IMR-90 (cell line): Measurements from ENCODE around the gene KCNK4. TPM values are rescaled to one million over a fixed set of nuclear protein-coding genes. Genes with fewer than 3 reads are reported as not detected.

Experiments used
- ATAC-seq: fragments of 200-7000 bp; cut with Tn5 transposase; 2 replicates; pipeline ENCODE4 v1.9.1; 2020; ENCODE audit warnings: low read depth, mild to moderate bottlenecking, moderate library complexity
- BruUV-seq: library from RNA; stranded (reverse); fragments of 400-500 nt; replicated peaks from 2 replicates; lab custom pipeline; 2021; lab: Mats Ljungman, UMichigan
- CTCF ChIA-PET: fragments of 300-600 bp; formaldehyde crosslinking; extraction: SDS; loops from one replicate; lab custom pipeline; 2021; ENCODE audit warnings: antibody characterized with exemption; lab: Yijun Ruan, JAX
- POLR2A ChIA-PET: fragments of 300-600 bp; sonication (Branson Sonifier 250); formaldehyde crosslinking; loops from one replicate; lab custom pipeline; 2022; ENCODE audit warnings: antibody characterized with exemption; ENCODE audit not compliant: unreplicated experiment; lab: Charles Lee
- DNase-seq: peaks from one replicate; pipeline ENCODE4 v3.0.0; 2013
- H2AFZ ChIP-seq: replicated peaks from 2 replicates; pipeline ENCODE3; 2013; ENCODE audit warnings: low read length, mild to moderate bottlenecking; ENCODE audit not compliant: poor library complexity
- H2AK5ac ChIP-seq: 2 replicates; pipeline ENCODE4 v1.6.1; 2013; ENCODE audit warnings: low read depth, low read length, inconsistent platforms
- H2AK9ac ChIP-seq: replicated peaks from 2 replicates; pipeline ENCODE3; 2013; ENCODE audit warnings: mild to moderate bottlenecking, low read depth, low read length, moderate library complexity; ENCODE audit not compliant: poor library complexity
- H2BK120ac ChIP-seq: 2 replicates; pipeline ENCODE4 v1.6.1; 2013; ENCODE audit warnings: low read depth, low read length, inconsistent platforms
- H2BK15ac ChIP-seq: 3 replicates; pipeline ENCODE4 v1.6.1; 2013; ENCODE audit warnings: low read depth, low read length, inconsistent platforms
- H2BK20ac ChIP-seq: 2 replicates; pipeline ENCODE4 v1.6.1; 2013; ENCODE audit warnings: low read depth, mild to moderate bottlenecking, inconsistent platforms, low read length, moderate library complexity
- H2BK5ac ChIP-seq: 2 replicates; pipeline ENCODE4 v1.6.1; 2013; ENCODE audit warnings: mild to moderate bottlenecking, low read depth, low read length, inconsistent platforms; ENCODE audit not compliant: poor library complexity, severe bottlenecking
- H3K14ac ChIP-seq: replicated peaks from 2 replicates; pipeline ENCODE4 v1.6.1; 2013; ENCODE audit warnings: low read depth, low read length, inconsistent platforms
- H3K18ac ChIP-seq: 2 replicates; pipeline ENCODE4 v1.6.1; 2013; ENCODE audit warnings: low read depth, low read length, control low read depth
- H3K23ac ChIP-seq: 2 replicates; pipeline ENCODE4 v1.6.1; 2013; ENCODE audit warnings: low read depth, low read length, inconsistent platforms
- H3K27ac ChIP-seq: 2 replicates; pipeline ENCODE4 v1.5.1; 2013; ENCODE audit warnings: mild to moderate bottlenecking, control low read depth, low read length; ENCODE audit not compliant: insufficient read depth
- H3K27me3 ChIP-seq: 2 replicates; pipeline ENCODE4 v1.6.1; 2013; ENCODE audit warnings: low read length; ENCODE audit not compliant: control insufficient read depth, insufficient read depth
- H3K36me3 ChIP-seq: 2 replicates; pipeline ENCODE4 v1.6.1; 2013; ENCODE audit warnings: low read length, mixed read lengths; ENCODE audit not compliant: control insufficient read depth, insufficient read depth
- H3K4ac ChIP-seq: 2 replicates; pipeline ENCODE4 v1.6.1; 2013; ENCODE audit warnings: low read depth, low read length, inconsistent platforms
- H3K4me1 ChIP-seq: 2 replicates; pipeline ENCODE4 v1.6.1; 2013; ENCODE audit warnings: low read length, mixed read lengths; ENCODE audit not compliant: control insufficient read depth, insufficient read depth
- H3K4me2 ChIP-seq: 2 replicates; pipeline ENCODE4 v1.6.1; 2013; ENCODE audit warnings: low read depth, mild to moderate bottlenecking, control low read depth, low read length, moderate library complexity
- H3K4me3 ChIP-seq: 2 replicates; pipeline ENCODE4 v1.5.1; 2013; ENCODE audit warnings: low read depth, mild to moderate bottlenecking, control low read depth, low read length, moderate library complexity; ENCODE audit not compliant: insufficient read depth
- H3K56ac ChIP-seq: 2 replicates; pipeline ENCODE4 v1.6.1; 2013; ENCODE audit warnings: low read length, inconsistent platforms; ENCODE audit not compliant: insufficient read depth; ENCODE audit errors: extremely low read depth
- H3K79me1 ChIP-seq, 2 experiments: 2 replicates each; pipeline ENCODE4 v1.6.1; 2013; ENCODE audit warnings: low read length in 2 of 2, inconsistent platforms in 1 of 2, low read depth in 1 of 2
- H3K9ac ChIP-seq: 2 replicates; pipeline ENCODE4 v1.6.1; 2013; ENCODE audit warnings: low read depth, low read length, control low read depth
- H3K9me1 ChIP-seq: 2 replicates; pipeline ENCODE4 v1.6.1; 2013; ENCODE audit warnings: low read length, inconsistent platforms; ENCODE audit not compliant: insufficient read depth
- H3K9me3 ChIP-seq: 2 replicates; pipeline ENCODE4 v1.6.1; 2013; ENCODE audit warnings: low read length; ENCODE audit not compliant: control insufficient read depth, insufficient read depth
- H4K20me1 ChIP-seq: 2 replicates; pipeline ENCODE4 v1.6.1; 2013; ENCODE audit warnings: low read length, inconsistent platforms; ENCODE audit not compliant: insufficient read depth
- H4K5ac ChIP-seq: 2 replicates; pipeline ENCODE4 v1.6.1; 2013; ENCODE audit warnings: mild to moderate bottlenecking, low read depth, low read length, control low read depth
- H4K8ac ChIP-seq, 2 experiments: 2 replicates each; pipeline ENCODE4 v1.6.1; 2013; ENCODE audit warnings: low read depth in 2 of 2, low read length in 2 of 2, control low read depth in 1 of 2, inconsistent platforms in 1 of 2
- H4K91ac ChIP-seq: 2 replicates; pipeline ENCODE4 v1.6.1; 2013; ENCODE audit warnings: low read depth, low read length, inconsistent platforms; ENCODE audit not compliant: insufficient read depth
- BHLHE40 ChIP-seq: fragments of 150-350 bp; IDR thresholded peaks from 2 replicates; pipeline ENCODE4 v1.6.1; 2016; ENCODE audit warnings: mild to moderate bottlenecking, low read depth, low read length
- CEBPB ChIP-seq: IDR thresholded peaks from 2 replicates; pipeline ENCODE4 v1.6.1; 2012; ENCODE audit warnings: low read depth, low read length, improper control_type of control experiment
- CTCF ChIP-seq: conservative IDR thresholded peaks from 2 replicates; pipeline ENCODE4 v1.5.1; 2012; ENCODE audit warnings: mild to moderate bottlenecking, low read depth, low read length, improper control_type of control experiment
- ELK1 ChIP-seq: fragments of 150-350 bp; IDR thresholded peaks from 2 replicates; pipeline ENCODE4 v1.6.1; 2016; ENCODE audit warnings: low read depth, mild to moderate bottlenecking, low read length, moderate library complexity, borderline replicate concordance
- FOS ChIP-seq: fragments of 150-350 bp; IDR thresholded peaks from 2 replicates; pipeline ENCODE4 v1.6.1; 2016; ENCODE audit warnings: low read depth, low read length
- MAFK ChIP-seq: IDR thresholded peaks from 2 replicates; pipeline ENCODE4 v1.6.1; 2012; ENCODE audit warnings: low read depth, low read length, improper control_type of control experiment
- MAZ ChIP-seq: IDR thresholded peaks from 2 replicates; pipeline ENCODE4 v1.6.1; 2012; ENCODE audit warnings: low read depth, mild to moderate bottlenecking, low read length, improper control_type of control experiment, moderate library complexity, borderline replicate concordance
- MXI1 ChIP-seq: IDR thresholded peaks from 2 replicates; pipeline ENCODE4 v1.6.1; 2012; ENCODE audit warnings: low read depth, mild to moderate bottlenecking, low read length, moderate library complexity, borderline replicate concordance
- POLR2A ChIP-seq: IDR thresholded peaks from 2 replicates; pipeline ENCODE4 v1.6.1; 2012; ENCODE audit warnings: mild to moderate bottlenecking, low read depth, low read length
- RAD21 ChIP-seq: IDR thresholded peaks from 2 replicates; pipeline ENCODE4 v1.6.1; 2012; ENCODE audit warnings: low read length, improper control_type of control experiment
- RCOR1 ChIP-seq: IDR thresholded peaks from 2 replicates; pipeline ENCODE4 v1.6.1; 2012; ENCODE audit warnings: mild to moderate bottlenecking, low read length, improper control_type of control experiment; ENCODE audit not compliant: insufficient replicate concordance
- RFX5 ChIP-seq: IDR thresholded peaks from 2 replicates; pipeline ENCODE4 v1.8.0; 2012; ENCODE audit warnings: low read depth, mild to moderate bottlenecking, low read length, moderate library complexity
- SMC3 ChIP-seq: fragments of 150-350 bp; IDR thresholded peaks from 2 replicates; pipeline ENCODE4 v1.6.1; 2016; ENCODE audit warnings: low read depth, mild to moderate bottlenecking, antibody characterized with exemption, low read length, moderate library complexity
- USF2 ChIP-seq: fragments of 150-350 bp; IDR thresholded peaks from 2 replicates; pipeline ENCODE4 v1.6.1; 2017; ENCODE audit warnings: mild to moderate bottlenecking, antibody characterized with exemption, low read length, low read depth
- WGBS, 2 experiments: methylation state at CpG; one replicate each; pipeline versions ENCODE4 v1.1.5 to v1.1.7; 2013; ENCODE audit warnings: missing lambda C conversion rate in 2 of 2; ENCODE audit not compliant: insufficient read length in 1 of 2; ENCODE audit errors: extremely low coverage in 2 of 2; 5-methylcytosine and 5-hydroxymethylcytosine counted together
- dilution Hi-C: fragments of 300-500 bp; cut with HindIII; formaldehyde crosslinking; loops from one replicate; pipeline ENCODE4 v1.14.3; 2018; ENCODE audit warnings: low sequenced_read_pairs; ENCODE audit not compliant: unreplicated experiment
- in situ Hi-C: fragments of 300-500 bp; cut with MboI; formaldehyde crosslinking; loops from 3 replicates; pipeline ENCODE4 v1.14.3; 2019; ENCODE audit warnings: low sequenced_read_pairs, inconsistent platforms, mixed read lengths
- intact Hi-C: fragments of 100-400 bp; cut with micrococcal nuclease; formaldehyde crosslinking; loops from 2 replicates; pipeline ENCODE4 v1.10.0; 2022
- polyA plus RNA-seq, 3 experiments: library from polyadenylated mRNA; depleted of rRNA; stranded (reverse); fragments of >200 nt; gene quantifications; 2 replicates each; pipeline ENCODE4 v1.2.3, GENCODE V29; 2012; ENCODE audit warnings: low replicate concordance in 1 of 3
- total RNA-seq: library from RNA; depleted of rRNA; stranded (reverse); fragments of >200 nt; gene quantifications from 2 replicates; pipeline ENCODE4 v1.2.3, GENCODE V29; 2012

KCNK4 gene
- total and polyA plus RNA-seq, 2 of the 4 experiments (the other 2 are of a cell fraction), result not detected

GRCh38 chr11:64287676-64288352 lies 3.3 kb upstream of the KCNK4 start:
- H3K36me3 ChIP-seq, result no peaks in the 10 kb centered on the region; the same call in 1 of the 2 replicates
- no peak overlapping the region for H2BK120ac ChIP-seq
- in situ Hi-C loops (no loop called here), dilution Hi-C loops (no loop called here), intact Hi-C loops (no loop called here)
- TF ChIP-seq POLR2A, result no peak
- no peak for TF ChIP-seq RAD21
- no peak for TF ChIP-seq CTCF
- TF ChIP-seq BHLHE40, result no peak
- TF ChIP-seq MAZ, result no peak
- TF ChIP-seq FOS, result no peak
- TF ChIP-seq MXI1, result no peak
- TF ChIP-seq MAFK, result no peak
- no peak for TF ChIP-seq RFX5
- no peak for TF ChIP-seq USF2
- no peak for TF ChIP-seq ELK1
- TF ChIP-seq RCOR1, result no peak
- TF ChIP-seq CEBPB, result no peak
- no peak for TF ChIP-seq SMC3
- H3K4ac ChIP-seq, result no peak overlapping the region
- ChIA-PET CTCF (interaction anchor here (0.6 kb wide), 1 partner anchor 30 kb away, joined by 3 read pairs; the partner anchor contains the start of gene PRDX5), POLR2A (no interaction called here)
- H3K9ac ChIP-seq, result no peak overlapping the region
- H3K23ac ChIP-seq, result no peak overlapping the region
- no peak overlapping the region for H2AK5ac ChIP-seq
- DNase-seq (no peak), ATAC-seq (no peak)
- no peak overlapping the region for H3K56ac ChIP-seq
- H2AFZ ChIP-seq, result no peak overlapping the region
- no peak overlapping the region for H2BK20ac ChIP-seq
- H2AK9ac ChIP-seq, result peak overlapping the region; percentile 28
- no peak overlapping the region for H3K4me3 ChIP-seq
- H3K9me1 ChIP-seq, result peaks cover 5% of the 10 kb centered on the region; the same call in 1 of the 2 replicates
- H3K79me1 ChIP-seq, result peaks cover 15 to 30% of the 10 kb centered on the region in 2 experiments
- H2BK5ac ChIP-seq, result no peak overlapping the region
- no peak overlapping the region for H4K8ac ChIP-seq
- H4K20me1 ChIP-seq, result peaks cover 5% of the 10 kb centered on the region; the same call in 1 of the 2 replicates
- BruUV-seq, result no TSS peak
- H3K27me3 ChIP-seq, result peaks cover 28% of the 10 kb centered on the region
- no peak overlapping the region for H4K91ac ChIP-seq
- H3K4me1 ChIP-seq, result peaks cover 11% of the 10 kb centered on the region
- no peak overlapping the region for H4K5ac ChIP-seq
- H3K18ac ChIP-seq, result no peak overlapping the region
- H3K27ac ChIP-seq, result no peak overlapping the region
- 91% methylated on average over 6 of the region's 33 CpGs; no CpG with 5 or more reads in 1 of the 2 experiments for WGBS, 2 experiments
- H3K14ac ChIP-seq, result no peak overlapping the region
- H2BK15ac ChIP-seq, result no peak overlapping the region
- H3K9me3 ChIP-seq, result no peaks in the 10 kb centered on the region
- no peak overlapping the region for H3K4me2 ChIP-seq
